ENCODE results near the gene CD300LG. TPM values are rescaled to one million over a fixed set of nuclear protein-coding genes. Genes with fewer than 3 reads are reported as not detected.

Gene CD300LG
- total RNA-seq, 2 donors from 2014 or later: 0.32 TPM; not detected in 1

GRCh38 chr17:43854498-43854897 is 7.5 kb downstream of the CD300LG start:
- no peak overlapping the region for H3K9ac ChIP-seq (ENCODE audit: low read depth in 2 of 2, low read length in 2 of 2)
- intact Hi-C loops (cut with DNase I): no loop called here
- no peak for DNase-seq
- no peak overlapping the region for H3K27ac ChIP-seq
- H3K4me3 ChIP-seq: no peak overlapping the region
- H3K9me3 ChIP-seq: no peaks in the 10 kb centered on the region
- no peaks in the 10 kb centered on the region for H3K36me3 ChIP-seq
- no peak for TF ChIP-seq CTCF (IDR thresholded peaks at IDR 0.05)
- no peaks in the 10 kb centered on the region for H3K4me1 ChIP-seq
- H3K27me3 ChIP-seq: no peaks in the 10 kb centered on the region

GRCh38 chr17:43855061-43855460 is 8.1 kb downstream of the CD300LG start:
- Histone ChIP-seq H3K36me3 (no peaks in the 10 kb centered on the region), H3K4me3 (no peak overlapping the region), H3K4me1 (no peaks in the 10 kb centered on the region), H3K27me3 (no peaks in the 10 kb centered on the region), H3K27ac (no peak overlapping the region), H3K9me3 (no peaks in the 10 kb centered on the region), H3K9ac (ENCODE audit: low read depth in 2 of 2, low read length in 2 of 2) (no peak overlapping the region)
- no peak for DNase-seq
- intact Hi-C loops (cut with DNase I): no loop called here
- no peak for TF ChIP-seq CTCF (IDR thresholded peaks at IDR 0.05)

GRCh38 chr17:43856141-43856540 is 9.2 kb downstream of the CD300LG start:
- H3K4me3 ChIP-seq: no peak overlapping the region
- H3K27ac ChIP-seq: no peak overlapping the region
- no peaks in the 10 kb centered on the region for H3K27me3 ChIP-seq
- H3K9ac ChIP-seq (ENCODE audit: low read depth in 2 of 2, low read length in 2 of 2): no peak overlapping the region
- intact Hi-C loops (cut with DNase I): no loop called here
- no peak for TF ChIP-seq CTCF (IDR thresholded peaks at IDR 0.05)
- no peaks in the 10 kb centered on the region for H3K9me3 ChIP-seq
- no peaks in the 10 kb centered on the region for H3K36me3 ChIP-seq
- no peak for DNase-seq
- H3K4me1 ChIP-seq: no peaks in the 10 kb centered on the region

- intact Hi-C loops (cut with DNase I): no loop called here
- H3K4me3 ChIP-seq: no peak overlapping the region
- DNase-seq: no peak
- no peaks in the 10 kb centered on the region for H3K9me3 ChIP-seq
- no peak overlapping the region for H3K9ac ChIP-seq (ENCODE audit: low read depth in 2 of 2, low read length in 2 of 2)
- TF ChIP-seq CTCF (IDR thresholded peaks at IDR 0.05): no peak
- no peaks in the 10 kb centered on the region for H3K27me3 ChIP-seq
- H3K4me1 ChIP-seq: no peaks in the 10 kb centered on the region
- no peak overlapping the region for H3K27ac ChIP-seq
- no peaks in the 10 kb centered on the region for H3K36me3 ChIP-seq
These were observed 10.2 kb downstream of the CD300LG start for GRCh38 chr17:43857141-43857540.

GRCh38 chr17:43857957-43858600 is 11.1 kb downstream of the CD300LG start:
- no peaks in the 10 kb centered on the region for H3K27me3 ChIP-seq
- DNase-seq: no peak
- no peak for TF ChIP-seq CTCF (IDR thresholded peaks at IDR 0.05)
- H3K9ac ChIP-seq (ENCODE audit: low read depth in 2 of 2, low read length in 2 of 2): no peak overlapping the region
- H3K9me3 ChIP-seq: no peaks in the 10 kb centered on the region
- no peak overlapping the region for H3K4me3 ChIP-seq
- H3K36me3 ChIP-seq: no peaks in the 10 kb centered on the region
- intact Hi-C loops (cut with DNase I): no loop called here
- H3K27ac ChIP-seq: no peak overlapping the region
- H3K4me1 ChIP-seq: no peaks in the 10 kb centered on the region

All from colonic mucosa (tissue), 4 donors.